Activated T-helper 9 cell treated with anti-CD3 and anti-CD28 coated beads, Interleukin-2, amount 50 U/mL, for 16 hours (primary cell): ENCODE data around the gene DNAH3.
"Not testable (repeated sequence)": the region's sequence is repeated elsewhere in the genome, so short reads cannot be mapped to it uniquely, and the experiment has no call there.

Source experiments
- DNase-seq: peaks from one replicate; pipeline ENCODE4 v3.0.0-alpha.2; 2020; ENCODE audit warnings: low read depth

The DNAH3 gene

GRCh38 chr16:21167360-21167759 lies 16.7 kb upstream of the DNAH3 start:
- no peak for DNase-seq

- DNase-seq, result no peak
These were observed 15.9 kb upstream of the DNAH3 start for GRCh38 chr16:21166561-21166961.

- DNase-seq, result no peak
These were observed 14.0 kb upstream of the DNAH3 start for GRCh38 chr16:21164521-21165168.

GRCh38 chr16:21163576-21163975 lies 12.9 kb upstream of the DNAH3 start:
- DNase-seq, result no peak

GRCh38 chr16:21162661-21163151 lies 12.1 kb upstream of the DNAH3 start:
- no peak for DNase-seq

GRCh38 chr16:21161211-21161610 lies 10.6 kb upstream of the DNAH3 start:
- DNase-seq, result no peak

GRCh38 chr16:21160276-21160675 lies 9.6 kb upstream of the DNAH3 start:
- DNase-seq, result no peak

GRCh38 chr16:21159281-21159951 lies 8.8 kb upstream of the DNAH3 start:
- peak; percentile 1 for DNase-seq

- DNase-seq, result peak; percentile 68
These were observed 7.8 kb upstream of the DNAH3 start, which contains the start of gene LDAF1 for GRCh38 chr16:21158208-21159110. TSS of gene LDAF1 (plus strand) at chr16:21158674. CDS start at chr16:21161183, 2,509 bp downstream.

- DNase-seq, result no peak
These were observed 7.0 kb upstream of the DNAH3 start for GRCh38 chr16:21157632-21158031.

GRCh38 chr16:21156767-21157467 lies 6.3 kb upstream of the DNAH3 start:
- DNase-seq, result no peak

- DNase-seq, result not testable (repeated sequence)
These were observed 5.4 kb upstream of the DNAH3 start for GRCh38 chr16:21156011-21156410.

- not testable (repeated sequence) for DNase-seq
These were observed 2.6 kb upstream of the DNAH3 start for GRCh38 chr16:21153124-21153729.

- not testable (repeated sequence) for DNase-seq
These were observed 1.7 kb upstream of the DNAH3 start for GRCh38 chr16:21152160-21153030.

GRCh38 chr16:21145738-21146137 lies 4.9 kb downstream of the DNAH3 start:
- DNase-seq, result no peak

GRCh38 chr16:21134053-21134452 lies 16.6 kb downstream of the DNAH3 start:
- no peak for DNase-seq

GRCh38 chr16:21130811-21131210 lies 19.8 kb downstream of the DNAH3 start:
- DNase-seq, result no peak

GRCh38 chr16:21128991-21129390 lies 21.7 kb downstream of the DNAH3 start:
- DNase-seq, result no peak

GRCh38 chr16:21126518-21126917 lies 24.1 kb downstream of the DNAH3 start:
- DNase-seq, result no peak

- DNase-seq, result no peak
These were observed 25.5 kb downstream of the DNAH3 start for GRCh38 chr16:21125191-21125590.
